ENCODE results near the gene C4orf51. TPM values are rescaled to one million over a fixed set of nuclear protein-coding genes. Genes with fewer than 3 reads are reported as not detected.
A peak's percentile ranks its signal among the peaks of the same experiment; 100 is the strongest.

The C4orf51 gene
- total RNA-seq, 4 donors from 2014 or later = not detected

DNA sequence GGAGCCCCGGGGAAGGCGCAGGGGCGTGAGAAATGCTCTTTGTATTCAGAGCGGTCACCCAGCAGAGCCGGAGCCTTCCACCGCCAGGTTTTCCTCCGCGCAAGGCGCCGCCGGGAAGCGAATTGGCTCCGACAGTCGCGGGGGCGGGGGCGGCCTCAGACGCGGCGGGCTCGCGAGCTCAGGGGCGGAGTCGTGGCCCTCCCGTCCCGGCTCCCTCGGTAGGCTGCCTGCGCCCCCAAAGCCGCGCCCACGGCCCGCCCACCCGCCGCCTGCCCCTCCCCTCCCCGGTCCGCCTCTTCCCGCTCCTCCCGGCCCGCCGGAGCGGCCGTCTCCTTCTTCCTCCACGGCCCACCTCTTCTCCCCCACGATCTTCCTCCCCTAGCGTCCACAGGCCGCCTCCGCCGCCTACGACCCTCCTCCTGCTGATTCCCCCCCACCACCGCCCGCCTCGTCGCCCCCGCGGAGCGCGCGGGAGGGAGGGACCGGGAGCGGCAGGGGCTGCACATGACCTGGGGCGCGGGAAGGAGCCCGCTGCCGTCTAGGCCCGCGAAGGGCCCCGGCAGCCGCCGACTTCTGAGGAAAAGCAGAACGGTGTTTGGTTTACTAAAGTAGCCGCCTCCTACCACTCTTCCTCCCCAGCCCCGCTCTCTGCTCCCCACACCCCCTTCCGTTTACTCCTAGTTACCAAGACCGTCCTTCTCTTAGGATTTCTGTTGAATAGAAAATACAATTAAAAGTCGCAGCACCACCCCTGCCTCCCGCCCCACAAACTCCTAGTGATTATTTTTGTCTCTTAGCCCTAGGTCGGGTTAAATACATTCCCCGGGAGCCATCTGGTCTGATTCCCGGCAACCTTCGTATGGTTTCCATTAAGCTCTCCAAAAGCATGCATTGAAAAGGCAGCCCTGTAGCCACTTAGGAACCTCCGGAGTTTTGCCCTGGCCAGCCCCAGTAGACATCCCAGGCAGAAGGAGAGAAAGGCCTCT lies 53.2 kb downstream of the C4orf51 start:
- ATAC-seq (ENCODE audit: low FRiP score) (peak; percentile 89), DNase-seq (ENCODE audit: low spot score) (peak; percentile 76)
- no peak for TF ChIP-seq CTCF (IDR thresholded peaks at IDR 0.05)

DNA sequence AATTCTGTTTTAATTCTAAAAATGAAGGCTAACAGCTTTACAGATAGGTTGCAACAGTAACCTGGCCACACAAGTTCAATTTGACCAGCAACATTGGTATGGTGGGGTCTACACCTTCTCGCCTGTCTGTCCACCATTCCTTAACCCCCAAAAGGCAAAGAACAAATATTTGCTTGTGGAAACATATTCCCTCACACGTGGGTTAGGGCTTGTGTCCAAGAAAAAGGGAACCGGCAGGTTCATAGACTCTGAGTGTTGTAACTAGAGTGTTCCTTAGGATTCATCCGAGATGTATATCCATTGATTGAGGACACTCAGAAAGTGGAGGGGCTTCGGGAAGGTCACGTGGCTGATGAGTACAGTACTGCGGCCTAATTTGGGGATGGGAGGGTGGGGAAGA lies 54.1 kb downstream of the C4orf51 start:
- ATAC-seq (ENCODE audit: low FRiP score) (no peak), DNase-seq (ENCODE audit: low spot score) (no peak)
- no peak for TF ChIP-seq CTCF (IDR thresholded peaks at IDR 0.05)

GRCh38 chr4:145734576-145735346 lies 54.8 kb downstream of the C4orf51 start:
- DNase-seq (ENCODE audit: low spot score) = peak; percentile 32
- peak; percentile 82 for ATAC-seq (ENCODE audit: low FRiP score)
- TF ChIP-seq CTCF (IDR thresholded peaks at IDR 0.05) = no peak

- ATAC-seq (ENCODE audit: low FRiP score) (peak; percentile 55), DNase-seq (ENCODE audit: low spot score) (no peak)
- no peak for TF ChIP-seq CTCF (IDR thresholded peaks at IDR 0.05)
Observed at GRCh38 chr4:145735347-145735675, 55.4 kb downstream of the C4orf51 start.

DNA sequence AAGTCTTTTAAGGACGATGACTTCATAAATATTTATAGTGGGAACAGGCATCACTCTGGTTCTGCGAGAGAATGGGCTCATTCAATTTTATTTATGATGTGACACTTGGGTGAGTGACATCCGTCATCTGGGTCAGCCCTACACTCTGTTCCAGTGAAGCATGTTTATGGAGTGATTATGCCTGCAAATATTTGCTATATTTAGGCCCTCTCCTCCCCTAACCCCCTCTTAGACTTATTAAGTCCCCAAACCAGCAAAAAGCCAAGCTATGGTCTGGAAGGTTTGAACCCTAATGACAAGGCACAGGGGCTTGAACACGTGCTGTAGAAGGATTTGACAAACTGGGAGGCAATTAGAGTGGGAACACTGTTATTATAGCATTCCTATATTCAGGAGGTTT lies 55.9 kb downstream of the C4orf51 start:
- TF ChIP-seq CTCF (IDR thresholded peaks at IDR 0.05) = no peak
- DNase-seq (ENCODE audit: low spot score) (no peak), ATAC-seq (ENCODE audit: low FRiP score) (no peak)

DNA sequence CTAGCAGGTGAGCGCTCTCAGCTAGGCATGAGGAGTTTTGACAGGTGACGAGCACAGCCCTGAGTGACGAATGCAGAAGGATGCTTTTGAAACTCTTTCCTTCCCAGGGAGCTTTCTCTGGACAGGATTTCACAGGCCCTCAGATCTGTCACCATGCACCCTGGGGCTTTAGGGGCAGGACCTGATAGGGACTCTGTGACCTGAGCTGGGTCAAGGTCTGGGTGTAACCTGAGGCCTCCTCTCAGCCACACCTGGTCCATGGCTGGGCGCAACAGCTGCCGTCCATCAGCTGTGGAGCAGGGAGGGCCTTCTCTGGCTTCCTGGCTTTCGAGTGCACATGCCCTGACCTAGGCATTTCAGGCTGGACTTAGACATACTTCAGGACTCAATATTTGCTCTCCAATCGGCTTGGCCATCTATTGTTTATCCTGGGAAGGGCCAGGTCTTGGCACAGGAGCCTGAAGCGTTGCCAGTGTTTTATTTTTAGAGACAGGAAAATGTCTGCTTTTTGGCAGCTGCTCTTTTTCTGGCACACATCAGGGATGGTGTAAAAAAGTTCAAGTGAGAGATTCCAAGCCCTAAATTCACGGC lies 56.4 kb downstream of the C4orf51 start:
- TF ChIP-seq CTCF (IDR thresholded peaks at IDR 0.05) = no peak
- ATAC-seq (ENCODE audit: low FRiP score) (no peak), DNase-seq (ENCODE audit: low spot score) (no peak)
